Amygdala (tissue), 56 donors: ENCODE measurements around the gene ARPC2.

Source experiments
- DNase-seq, 56 donors: peaks; one replicate each; lab custom pipeline; 2025; lab: John Stamatoyannopoulos, UW

Gene ARPC2

GRCh38 chr2:218216336-218216673 lies 684 bp upstream of the ARPC2 start:
- peak in 5 of 56 donors; percentile 4 to 19 (median 9) for DNase-seq

GRCh38 chr2:218217360-218218267 lies 625 bp downstream of the ARPC2 start:
- peak in 34 of 56 donors; percentile 16 to 68 (median 44) for DNase-seq

- no peak for DNase-seq
Observed at GRCh38 chr2:218218268-218219185, 1.5 kb downstream of the ARPC2 start.

GRCh38 chr2:218219934-218220333 lies 2.9 kb downstream of the ARPC2 start:
- DNase-seq: no peak

GRCh38 chr2:218221000-218221399 lies 4.0 kb downstream of the ARPC2 start:
- peak in 18 of 56 donors; percentile 1 to 42 (median 6) for DNase-seq

- no peak for DNase-seq
Observed at GRCh38 chr2:218223046-218223445, 6.1 kb downstream of the ARPC2 start.

GRCh38 chr2:218224186-218224585 lies 7.2 kb downstream of the ARPC2 start:
- no peak for DNase-seq

- DNase-seq: no peak
Observed at GRCh38 chr2:218226903-218227302, 9.9 kb downstream of the ARPC2 start.

GRCh38 chr2:218228366-218229090 lies 11.5 kb downstream of the ARPC2 start:
- no peak for DNase-seq

GRCh38 chr2:218229239-218229638 lies 12.2 kb downstream of the ARPC2 start:
- DNase-seq: peak in 1 of 56 donors; percentile 2

- DNase-seq: no peak
Observed at GRCh38 chr2:218229851-218230250, 12.9 kb downstream of the ARPC2 start.

- DNase-seq: no peak
Observed at GRCh38 chr2:218230882-218231281, 13.9 kb downstream of the ARPC2 start.

- DNase-seq: no peak
Observed at GRCh38 chr2:218233543-218233942, 16.6 kb downstream of the ARPC2 start.

GRCh38 chr2:218234521-218234920 lies 17.5 kb downstream of the ARPC2 start:
- no peak for DNase-seq

GRCh38 chr2:218235017-218235416 lies 18.0 kb downstream of the ARPC2 start:
- no peak for DNase-seq

GRCh38 chr2:218236829-218237228 lies 19.8 kb downstream of the ARPC2 start:
- DNase-seq: no peak

GRCh38 chr2:218238887-218239286 lies 21.9 kb downstream of the ARPC2 start:
- DNase-seq: no peak

- no peak for DNase-seq
Observed at GRCh38 chr2:218244204-218244603, 27.2 kb downstream of the ARPC2 start.

GRCh38 chr2:218244665-218245064 lies 27.7 kb downstream of the ARPC2 start:
- no peak for DNase-seq

- no peak for DNase-seq
Observed at GRCh38 chr2:218245214-218245613, 28.2 kb downstream of the ARPC2 start.

GRCh38 chr2:218249691-218250090 lies 32.7 kb downstream of the ARPC2 start:
- no peak for DNase-seq
